Caco-2 (cell line): Measurements from ENCODE around the gene FKBP14. TPM values are rescaled to one million over a fixed set of nuclear protein-coding genes. Genes with fewer than 3 reads are reported as not detected.
A peak's percentile ranks its signal among the peaks of the same experiment; 100 is the strongest.

Experiments
- BruUV-seq: library from RNA; stranded (reverse); fragments of 400-500 nt; replicated peaks from 2 replicates; lab custom pipeline; 2021; lab: Mats Ljungman, UMichigan
- CTCF ChIA-PET: fragments of 300-600 bp; sonication (Branson Sonifier 250); formaldehyde crosslinking; loops from one replicate; lab custom pipeline; 2022; ENCODE audit warnings: antibody characterized with exemption; lab: Charles Lee
- POLR2A ChIA-PET: fragments of 300-600 bp; sonication (Branson Sonifier 250); formaldehyde crosslinking; loops from one replicate; lab custom pipeline; 2022; ENCODE audit warnings: antibody characterized with exemption; lab: Charles Lee
- DNase-seq, 2 experiments: peaks; one replicate each; pipeline versions ENCODE4 v3.0.0 to v3.0.0-alpha.2; 2020 to 2022
- H3K27me3 ChIP-seq: replicated peaks from 2 replicates; pipeline ENCODE4 v1.6.0; 2011; ENCODE audit warnings: low read length; ENCODE audit not compliant: control insufficient read depth, insufficient read depth
- H3K36me3 ChIP-seq: 2 replicates; pipeline ENCODE4 v1.5.1; 2011; ENCODE audit warnings: low read length; ENCODE audit not compliant: control insufficient read depth, insufficient read depth
- H3K4me1 ChIP-seq: fragments of 250-450 bp; sonication (Bioruptor Pico); 2 replicates; pipeline ENCODE4 v1.5.1; 2020; ENCODE audit warnings: mild to moderate bottlenecking
- H3K4me3 ChIP-seq: 2 replicates; pipeline ENCODE4 v1.5.1; 2011; ENCODE audit warnings: low read depth, mild to moderate bottlenecking, control low read depth, low read length
- H3K9me3 ChIP-seq: fragments of 250-450 bp; sonication (Bioruptor Pico); 2 replicates; pipeline ENCODE4 v1.5.1; 2020; ENCODE audit warnings: mild to moderate bottlenecking, moderate library complexity
- H3K27ac Mint-ChIP-seq: one replicate; pipeline ENCODE4 v1.8.0; 2022; ENCODE audit warnings: mixed read lengths; ENCODE audit not compliant: unreplicated experiment
- H3K27me3 Mint-ChIP-seq: one replicate; pipeline ENCODE4 v1.8.0; 2022; ENCODE audit warnings: mixed read lengths; ENCODE audit not compliant: insufficient read depth, unreplicated experiment
- H3K36me3 Mint-ChIP-seq: one replicate; pipeline ENCODE4 v1.8.0; 2022; ENCODE audit warnings: mild to moderate bottlenecking, mixed read lengths; ENCODE audit not compliant: insufficient read depth, unreplicated experiment
- H3K4me1 Mint-ChIP-seq: one replicate; pipeline ENCODE4 v1.8.0; 2022; ENCODE audit warnings: low read depth, mixed read lengths; ENCODE audit not compliant: unreplicated experiment
- H3K4me3 Mint-ChIP-seq: one replicate; pipeline ENCODE4 v1.8.0; 2022; ENCODE audit warnings: mild to moderate bottlenecking, moderate library complexity, mixed read lengths; ENCODE audit not compliant: unreplicated experiment
- H3K9me3 Mint-ChIP-seq: one replicate; pipeline ENCODE4 v1.8.0; 2022; ENCODE audit warnings: mixed read lengths; ENCODE audit not compliant: unreplicated experiment
- CTCF ChIP-seq, 2 experiments: fragments of 200-600 bp in 1 of 2; IDR thresholded peaks; 1 replicate in 1 of 2; 2 replicates in 1 of 2; pipeline versions ENCODE4 v1.5.1 to v1.8.0; 2011 to 2022; ENCODE audit warnings: antibody characterized with exemption in 1 of 2, control low read depth in 1 of 2, inconsistent platforms in 1 of 2, low read depth in 1 of 2, low read length in 1 of 2, mild to moderate bottlenecking in 1 of 2, moderate library complexity in 1 of 2; ENCODE audit not compliant: insufficient read depth in 1 of 2, severe bottlenecking in 1 of 2, unreplicated experiment in 1 of 2
- intact Hi-C: fragments of 100-400 bp; cut with micrococcal nuclease; formaldehyde crosslinking; loops from one replicate; pipeline ENCODE4 v1.10.0; 2022; ENCODE audit not compliant: unreplicated experiment
- total RNA-seq: library from RNA; stranded (reverse); gene quantifications from 2 replicates; pipeline ENCODE4 v1.2.3, GENCODE V29; 2022

The FKBP14 gene
- total RNA-seq, 1 experiment from 2014 or later: 17.5 TPM

- no peak overlapping the region for H3K4me3 Mint-ChIP-seq
- no peaks in the 10 kb centered on the region for H3K9me3 ChIP-seq
- no TSS peak for BruUV-seq
- no peaks in the 10 kb centered on the region for H3K4me1 ChIP-seq
- intact Hi-C loops: no loop called here
- DNase-seq: no peak
- CTCF ChIA-PET: no interaction called here
- no peaks in the 10 kb centered on the region for H3K4me1 Mint-ChIP-seq
- no peak for TF ChIP-seq CTCF (IDR thresholded peaks at IDR 0.05; ENCODE audit: insufficient read depth in 1 of 2, low read depth in 1 of 2, low read length in 1 of 2, severe bottlenecking in 1 of 2, unreplicated experiment in 1 of 2)
- no peak overlapping the region for H3K4me3 ChIP-seq
- POLR2A ChIA-PET: no interaction called here
- no peaks in the 10 kb centered on the region for H3K27me3 Mint-ChIP-seq
- peaks cover 20% of the 10 kb centered on the region for H3K36me3 Mint-ChIP-seq
- H3K9me3 Mint-ChIP-seq: no peaks in the 10 kb centered on the region
- no peaks in the 10 kb centered on the region for H3K27me3 ChIP-seq
- H3K36me3 ChIP-seq: no peaks in the 10 kb centered on the region; the same call in 1 of the 2 replicates
- no peak overlapping the region for H3K27ac Mint-ChIP-seq
These were observed 40.2 kb upstream of the FKBP14 start for GRCh38 chr7:30066687-30067086.

DNA sequence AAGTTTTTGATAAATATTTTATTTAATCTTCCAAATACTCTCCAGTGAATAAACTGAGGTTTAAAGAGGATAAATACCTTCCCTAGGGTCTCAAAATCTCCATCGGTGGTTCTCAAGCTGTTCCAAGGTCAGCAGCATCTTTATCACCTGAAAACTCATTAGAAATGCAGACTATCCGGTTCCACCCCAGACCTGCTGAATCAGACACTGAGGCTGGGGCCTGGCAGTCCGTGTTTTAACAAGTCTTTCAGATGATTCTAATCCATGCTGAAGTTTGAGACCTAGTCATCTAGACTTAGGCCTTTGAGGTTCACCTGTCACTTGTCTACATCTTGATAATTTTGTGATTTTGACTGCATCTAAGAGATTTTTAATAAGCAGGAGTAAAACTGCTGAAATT is 39.2 kb upstream of the FKBP14 start:
- CTCF ChIA-PET: no interaction called here
- BruUV-seq: no TSS peak
- no peaks in the 10 kb centered on the region for H3K9me3 Mint-ChIP-seq

DNA sequence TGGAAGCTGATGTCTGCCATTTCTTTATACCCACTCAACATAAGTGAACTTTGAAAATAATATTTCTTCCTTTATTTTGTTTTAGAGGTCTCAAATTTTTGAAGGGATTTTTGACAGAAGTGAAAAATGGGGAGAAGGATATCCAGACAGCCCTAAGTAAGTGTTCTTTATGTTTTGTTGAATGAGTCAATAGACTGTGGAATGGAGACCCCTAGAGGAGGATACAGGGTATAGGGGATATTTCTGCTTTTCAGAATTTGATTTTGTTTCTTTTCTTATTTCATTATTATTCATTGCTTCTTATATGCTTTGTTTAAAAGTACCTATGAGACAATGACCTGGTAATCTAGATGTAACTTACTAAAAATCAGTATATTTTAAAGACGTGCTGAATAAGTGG is 36.1 kb upstream of the FKBP14 start:
- Histone ChIP-seq H3K4me3 (no peak overlapping the region), H3K4me1 (no peaks in the 10 kb centered on the region), H3K36me3 (no peaks in the 10 kb centered on the region; the same call in 1 of the 2 replicates), H3K27me3 (no peaks in the 10 kb centered on the region), H3K9me3 (no peaks in the 10 kb centered on the region)
- Mint-ChIP-seq H3K36me3 (peaks cover 25% of the 10 kb centered on the region), H3K9me3 (peaks cover 10% of the 10 kb centered on the region), H3K4me1 (no peaks in the 10 kb centered on the region), H3K4me3 (no peak overlapping the region), H3K27ac (no peak overlapping the region), H3K27me3 (no peaks in the 10 kb centered on the region)
- intact Hi-C loops: loop anchor here (1.0 to 2.0 kb wide), 6 partner anchors 36 to 314 kb away; partner anchors contain the start of gene FKBP14
- BruUV-seq: no TSS peak
- peak; percentile 47 to 73 for TF ChIP-seq CTCF (IDR thresholded peaks at IDR 0.05; ENCODE audit: insufficient read depth in 1 of 2, low read depth in 1 of 2, low read length in 1 of 2, severe bottlenecking in 1 of 2, unreplicated experiment in 1 of 2)
- ChIA-PET POLR2A (no interaction called here), CTCF (interaction anchor here (1.6 to 2.9 kb wide), 2 partner anchors 35 to 74 kb away, joined by 6 to 15 read pairs; partner anchors contain the start of genes FKBP14 and PLEKHA8)
- no peak for DNase-seq

More for the DNA sequence above, 39.2 kb upstream of the FKBP14 start:
- Mint-ChIP-seq H3K4me3 (no peak overlapping the region), H3K27ac (no peak overlapping the region), H3K36me3 (peaks cover 13% of the 10 kb centered on the region), H3K4me1 (no peaks in the 10 kb centered on the region), H3K27me3 (no peaks in the 10 kb centered on the region)
- Histone ChIP-seq H3K9me3 (no peaks in the 10 kb centered on the region), H3K27me3 (no peaks in the 10 kb centered on the region), H3K4me3 (no peak overlapping the region), H3K4me1 (no peaks in the 10 kb centered on the region), H3K36me3 (no peaks in the 10 kb centered on the region; the same call in 1 of the 2 replicates)
- intact Hi-C loops: no loop called here
- no peak for TF ChIP-seq CTCF (IDR thresholded peaks at IDR 0.05; ENCODE audit: insufficient read depth in 1 of 2, low read depth in 1 of 2, low read length in 1 of 2, severe bottlenecking in 1 of 2, unreplicated experiment in 1 of 2)
- no peak for DNase-seq
- POLR2A ChIA-PET: interaction anchor here (0.6 kb wide), 1 partner anchor 93 kb away, joined by 6 read pairs; no protein-coding TSS in a partner anchor
